Activated naive CD4-positive, alpha-beta T cell (primary cell): ENCODE results near the gene LARP1B.
"Not testable (repeated sequence)": the region's sequence is repeated elsewhere in the genome, so short reads cannot be mapped to it uniquely, and the experiment has no call there.

Experiments
- DNase-seq, 4 experiments: peaks; one replicate each; lab custom pipeline; 2025; lab: John Stamatoyannopoulos, UW

Gene LARP1B

GRCh38 chr4:128225148-128225547 lies 164.0 kb downstream of the LARP1B start:
- no peak for DNase-seq

- no peak for DNase-seq
These were observed 167.0 kb downstream of the LARP1B start for GRCh38 chr4:128227991-128228571.

- no peak for DNase-seq
These were observed 168.0 kb downstream of the LARP1B start for GRCh38 chr4:128228845-128229795.

GRCh38 chr4:128232719-128233118 lies 171.6 kb downstream of the LARP1B start:
- DNase-seq, result no peak

DNA sequence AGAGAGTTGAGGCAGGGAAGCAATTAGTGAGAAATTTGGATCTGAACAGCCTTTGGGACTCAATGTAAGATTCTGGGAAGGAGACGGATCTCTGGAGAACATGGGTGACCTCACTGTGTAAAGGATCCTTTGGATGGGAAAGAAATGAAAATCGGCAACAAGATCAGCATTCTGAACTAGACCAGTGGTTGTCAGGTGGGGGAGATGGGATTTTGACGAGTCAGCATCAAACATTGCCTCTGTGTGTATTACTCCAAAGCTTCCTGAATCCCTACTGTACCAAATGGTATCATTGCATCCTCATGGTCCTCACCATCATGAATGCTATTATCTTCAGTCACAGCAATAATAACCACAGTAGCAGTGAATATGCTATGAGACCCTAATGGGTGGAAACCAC lies 173.7 kb downstream of the LARP1B start:
- no peak for DNase-seq

GRCh38 chr4:128241019-128241418 lies 179.9 kb downstream of the LARP1B start:
- DNase-seq, result no peak

DNA sequence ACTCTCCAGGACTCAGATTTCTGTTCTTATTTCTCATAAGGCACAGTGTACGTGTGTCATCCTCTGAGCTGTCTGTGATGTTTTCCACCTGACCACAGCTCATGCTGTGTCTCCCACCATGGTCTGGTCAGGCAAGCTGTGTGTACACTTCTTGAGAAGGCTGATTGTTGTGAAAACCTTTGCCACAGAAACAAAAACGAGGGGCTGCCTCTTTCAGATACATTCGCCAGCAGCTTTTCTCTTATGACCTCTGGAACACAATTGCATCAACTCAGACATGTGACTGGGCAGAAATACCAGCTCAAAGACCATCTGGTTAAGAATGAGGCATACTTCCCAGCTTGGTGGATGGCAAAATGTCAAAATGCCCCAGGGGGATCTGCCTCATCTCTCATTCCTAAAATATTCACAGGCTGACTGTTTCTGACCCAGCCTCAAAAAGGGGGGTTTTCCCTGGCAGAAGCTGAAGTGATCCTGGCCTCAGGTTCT lies 180.4 kb downstream of the LARP1B start:
- no peak for DNase-seq

- no peak for DNase-seq
These were observed 180.9 kb downstream of the LARP1B start for GRCh38 chr4:128241981-128242380.

GRCh38 chr4:128242601-128243000 lies 181.5 kb downstream of the LARP1B start:
- no peak for DNase-seq

DNA sequence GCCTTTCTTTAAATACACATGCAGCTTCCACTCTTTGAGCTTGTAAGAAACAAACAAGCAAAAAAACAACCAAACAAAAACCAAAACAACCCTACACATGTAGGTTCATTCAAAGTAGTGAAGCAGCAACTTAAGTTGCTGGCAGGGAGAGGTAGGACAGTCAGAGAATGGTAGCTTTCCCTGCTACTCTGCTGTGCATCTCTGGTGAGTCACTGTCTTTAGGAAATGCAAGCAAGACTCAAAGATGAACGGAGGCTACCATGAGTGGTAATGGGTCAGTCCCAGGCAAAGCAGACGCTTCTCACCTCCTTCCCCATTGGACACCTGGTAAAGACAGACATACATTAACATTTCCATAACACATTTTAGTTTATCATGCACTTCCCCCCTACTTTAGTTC lies 183.3 kb downstream of the LARP1B start:
- DNase-seq, result no peak

DNA sequence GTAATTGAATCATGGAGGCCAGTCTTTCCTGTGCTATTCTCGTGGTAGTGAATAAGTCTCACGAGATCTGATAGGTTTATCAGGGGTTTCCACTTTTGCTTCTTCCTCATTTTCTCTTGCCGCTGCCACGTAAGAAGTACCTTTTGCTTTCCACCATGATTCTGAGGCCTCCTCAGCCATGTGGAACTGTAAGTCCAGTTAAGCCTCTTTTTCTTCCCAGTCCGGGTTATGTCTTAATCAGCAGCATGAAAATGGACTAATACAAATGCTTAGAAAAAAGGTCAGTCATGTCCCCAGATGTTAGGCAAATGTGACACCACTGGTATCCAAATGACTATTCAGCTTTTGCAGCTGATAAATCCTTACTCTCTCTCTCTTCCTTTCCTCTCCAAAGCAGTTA lies 184.3 kb downstream of the LARP1B start:
- not testable (repeated sequence) for DNase-seq

- no peak for DNase-seq
These were observed 186.8 kb downstream of the LARP1B start for GRCh38 chr4:128247906-128248305.

GRCh38 chr4:128249787-128250668 lies 188.9 kb downstream of the LARP1B start:
- DNase-seq, result no peak

- DNase-seq, result no peak
These were observed 194.8 kb downstream of the LARP1B start for GRCh38 chr4:128255906-128256305.

DNA sequence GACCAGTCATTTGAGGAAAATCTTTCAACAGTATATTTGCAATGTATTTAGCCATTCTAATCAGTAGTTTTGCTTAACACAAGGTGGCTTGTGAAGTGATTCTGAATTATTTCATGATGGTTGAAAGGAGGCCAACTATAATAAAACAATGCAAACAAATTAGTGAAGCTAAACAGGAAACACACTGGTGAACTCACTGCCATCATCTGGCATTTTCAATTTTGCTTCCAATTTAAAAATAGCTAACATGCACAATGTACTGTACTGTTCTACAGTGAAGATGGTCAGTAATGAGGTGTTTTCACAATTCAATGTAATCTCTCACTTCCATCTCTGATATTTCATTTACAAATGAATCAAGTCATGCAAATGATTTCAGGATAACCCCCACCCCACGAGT lies 195.4 kb downstream of the LARP1B start:
- no peak for DNase-seq

DNA sequence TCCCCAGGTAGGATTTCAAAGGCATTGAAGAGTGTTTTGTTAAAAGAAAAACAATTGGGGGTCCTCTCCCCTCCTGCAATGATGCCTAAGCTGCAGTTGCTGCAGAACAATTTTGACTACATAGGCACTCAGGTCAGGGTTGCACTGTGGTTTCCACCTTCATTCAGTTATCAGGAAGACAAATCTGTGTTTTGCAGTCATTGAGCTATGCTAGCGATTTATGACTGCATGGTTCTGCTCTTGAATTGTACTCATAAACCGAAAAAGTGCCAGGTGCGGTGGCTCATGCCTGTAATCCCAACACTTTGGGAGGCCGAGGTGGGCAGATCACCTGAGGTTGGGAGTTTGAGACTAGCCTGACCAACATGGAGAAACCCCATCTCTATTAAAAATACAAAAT lies 197.1 kb downstream of the LARP1B start:
- not testable (repeated sequence) for DNase-seq

- DNase-seq, result not testable (repeated sequence)
These were observed 198.8 kb downstream of the LARP1B start for GRCh38 chr4:128259889-128260288.
